ENCODE results near the gene RBAK.

The RBAK gene

GRCh38 chr7:5094641-5095040 is 49.0 kb downstream of the RBAK start:
- no peak for DNase-seq (ENCODE audit: low spot score)
- TF ChIP-seq CTCF (IDR thresholded peaks at IDR 0.05; ENCODE audit: borderline replicate concordance, control extremely low read depth, extremely low read depth, insufficient read depth, missing control alignments), result no peak
- in situ Hi-C loops (cut with MboI; ENCODE audit: low sequenced_read_pairs, unreplicated experiment), result loop anchor here (25.0 kb wide), 1 partner anchor 482 kb away; no protein-coding TSS in a partner anchor

- no peak for DNase-seq (ENCODE audit: low spot score)
- no peak for TF ChIP-seq CTCF (IDR thresholded peaks at IDR 0.05; ENCODE audit: borderline replicate concordance, control extremely low read depth, extremely low read depth, insufficient read depth, missing control alignments)
- in situ Hi-C loops (cut with MboI; ENCODE audit: low sequenced_read_pairs, unreplicated experiment), result no loop called here
Measured at GRCh38 chr7:5116359-5116758, 70.7 kb downstream of the RBAK start.

- TF ChIP-seq CTCF (IDR thresholded peaks at IDR 0.05; ENCODE audit: borderline replicate concordance, control extremely low read depth, extremely low read depth, insufficient read depth, missing control alignments), result no peak
Measured at GRCh38 chr7:5117095-5117970, 71.7 kb downstream of the RBAK start.

More at GRCh38 chr7:5117095-5117970, 71.7 kb downstream of the RBAK start:
- in situ Hi-C loops (cut with MboI; ENCODE audit: low sequenced_read_pairs, unreplicated experiment), result no loop called here
- DNase-seq (ENCODE audit: low spot score), result no peak

Measured in GM13976 (cell line).